HCT116 (cell line): ENCODE data around the gene GLCE. TPM values are rescaled to one million over a fixed set of nuclear protein-coding genes. Genes with fewer than 3 reads are reported as not detected.

Source experiments
- ATAC-seq: fragments of 200-7000 bp; cut with Tn5 transposase; 2 replicates; pipeline ENCODE4 v1.9.1; 2020; ENCODE audit warnings: mild to moderate bottlenecking, moderate library complexity
- BruUV-seq: library from RNA; stranded (reverse); fragments of 400-500 nt; replicated peaks from 2 replicates; lab custom pipeline; 2021; lab: Mats Ljungman, UMichigan
- CTCF ChIA-PET: fragments of 300-600 bp; sonication (Branson Sonifier 250); formaldehyde crosslinking; loops from one replicate; lab custom pipeline; 2021; ENCODE audit warnings: antibody characterized with exemption; lab: Charles Lee
- POLR2A ChIA-PET: fragments of 300-600, 350-600 bp; sonication (Branson Sonifier 250); formaldehyde crosslinking; loops from one replicate; lab custom pipeline; 2021; ENCODE audit warnings: antibody characterized with exemption; lab: Charles Lee
- RAD21 ChIA-PET, 2 experiments: fragments of 300-600 bp; sonication (Branson Sonifier 250); formaldehyde crosslinking; loops; one replicate each; lab custom pipeline; 2023; ENCODE audit warnings: low total read pairs in 2 of 2; ENCODE audit not compliant: uncharacterized antibody in 2 of 2, unreplicated experiment in 2 of 2, low non-redundant PET in 1 of 2; lab: Charles Lee
- DNase-seq: peaks from one replicate; pipeline ENCODE4 v3.0.0-alpha.2; 2010; ENCODE audit warnings: low read depth, low spot score
- H2AFZ ChIP-seq: fragments of 200-600 bp; shearing (Covaris generic), sonication (generic); 2 replicates; pipeline ENCODE4 v1.6.1; 2017; ENCODE audit warnings: low read depth, mixed run types, mixed read lengths, antibody characterized with exemption, low read length; ENCODE audit not compliant: poor library complexity, severe bottlenecking
- H3K27ac ChIP-seq: 2 replicates; pipeline ENCODE4 v1.5.1; 2012; ENCODE audit warnings: low read depth, low read length
- H3K27me3 ChIP-seq: fragments of 200-600 bp; sonication (generic); 2 replicates; pipeline ENCODE4 v1.6.1; 2016; ENCODE audit warnings: mixed run types, low read length, mixed read lengths; ENCODE audit not compliant: insufficient read depth
- H3K36me3 ChIP-seq, 2 experiments: fragments of 200-500 bp in 1 of 2; fragments of 200-600 bp in 1 of 2; sonication (Bioruptor generic) in 1 of 2; sonication (generic) in 1 of 2; 2 replicates each; pipeline versions ENCODE4 v1.5.1 to v1.6.1; 2014 to 2016; ENCODE audit warnings: low read length in 2 of 2, inconsistent platforms in 1 of 2, mixed read lengths in 1 of 2, mixed run types in 1 of 2; ENCODE audit not compliant: insufficient read depth in 2 of 2, control insufficient read depth in 1 of 2
- H3K4me1 ChIP-seq, 2 experiments: fragments of 200-600 bp in 1 of 2; sonication (generic) in 1 of 2; 2 replicates each; pipeline versions ENCODE4 v1.5.1 to v1.6.1; 2012 to 2017; ENCODE audit warnings: low read length in 2 of 2, inconsistent platforms in 1 of 2, mild to moderate bottlenecking in 1 of 2, mixed read lengths in 1 of 2, mixed run types in 1 of 2, moderate library complexity in 1 of 2; ENCODE audit not compliant: insufficient read depth in 2 of 2, control insufficient read depth in 1 of 2
- H3K4me2 ChIP-seq: fragments of 200-600 bp; sonication (generic); 2 replicates; pipeline ENCODE4 v1.6.1; 2017; ENCODE audit warnings: mixed run types, low read length, mixed read lengths
- H3K4me3 ChIP-seq, 2 experiments: fragments of 200-600 bp in 1 of 2; sonication (generic) in 1 of 2; replicated peaks in 1 of 2; 2 replicates each; pipeline ENCODE4 v1.5.1; 2011 to 2016; ENCODE audit warnings: low read length in 2 of 2, control low read depth in 1 of 2, low read depth in 1 of 2, mild to moderate bottlenecking in 1 of 2, mixed read lengths in 1 of 2, mixed run types in 1 of 2
- H3K79me2 ChIP-seq: fragments of 200-600 bp; sonication (generic); 2 replicates; pipeline ENCODE4 v1.6.1; 2017; ENCODE audit warnings: mild to moderate bottlenecking, mixed run types, low read length, moderate library complexity, mixed read lengths; ENCODE audit not compliant: insufficient read depth
- H3K9ac ChIP-seq: fragments of 200-600 bp; sonication (generic); 2 replicates; pipeline ENCODE4 v1.6.1; 2016; ENCODE audit warnings: low read length, mixed read lengths
- H3K9me2 ChIP-seq: fragments of 200-600 bp; sonication (generic), shearing (Covaris generic); 2 replicates; pipeline ENCODE4 v1.6.1; 2017; ENCODE audit warnings: mixed run types, mild to moderate bottlenecking, moderate library complexity; ENCODE audit not compliant: insufficient read depth
- H3K9me3 ChIP-seq, 2 experiments: fragments of 200-500 bp in 1 of 2; fragments of 200-600 bp in 1 of 2; sonication (Bioruptor generic) in 1 of 2; sonication (generic) in 1 of 2; 2 replicates each; pipeline ENCODE4 v1.6.1; 2014 to 2017; ENCODE audit warnings: low read length in 2 of 2, mixed read lengths in 2 of 2, inconsistent platforms in 1 of 2, low read depth in 1 of 2, mild to moderate bottlenecking in 1 of 2, mixed run types in 1 of 2, moderate library complexity in 1 of 2; ENCODE audit not compliant: control insufficient read depth in 1 of 2, insufficient read depth in 1 of 2
- H4K20me1 ChIP-seq: fragments of 200-600 bp; sonication (generic), shearing (Covaris generic); 2 replicates; pipeline ENCODE4 v1.6.1; 2017; ENCODE audit warnings: mixed run types, mild to moderate bottlenecking, moderate library complexity; ENCODE audit not compliant: insufficient read depth
- CBX3 ChIP-seq: IDR thresholded peaks from 2 replicates; pipeline ENCODE4 v1.6.1; 2012; ENCODE audit warnings: low read depth
- CTCF ChIP-seq, 3 experiments: fragments of 200-600 bp in 1 of 3; sonication (generic) in 1 of 3; IDR thresholded peaks in 2 of 3; conservative IDR thresholded peaks in 1 of 3; 2 replicates each; pipeline ENCODE4 v1.5.1; 2012 to 2017; ENCODE audit warnings: low read depth in 2 of 3, low read length in 2 of 3, antibody characterized with exemption in 1 of 3, borderline replicate concordance in 1 of 3, control low read depth in 1 of 3, mild to moderate bottlenecking in 1 of 3, mixed read lengths in 1 of 3, mixed run types in 1 of 3, moderate library complexity in 1 of 3; ENCODE audit not compliant: insufficient read depth in 1 of 3
- EGR1 ChIP-seq: IDR thresholded peaks from 2 replicates; pipeline ENCODE4 v1.6.1; 2012; ENCODE audit warnings: low read depth
- ELF1 ChIP-seq: IDR thresholded peaks from 2 replicates; pipeline ENCODE4 v1.6.1; 2012; ENCODE audit warnings: low read depth, borderline replicate concordance
- EZH2 ChIP-seq: fragments of 200-600 bp; sonication (generic); IDR thresholded peaks from 2 replicates; pipeline ENCODE4 v1.6.1; 2017; ENCODE audit warnings: antibody characterized with exemption, mixed run types
- EZH2phosphoT487 ChIP-seq: fragments of 200-600 bp; IDR thresholded peaks from 2 replicates; pipeline ENCODE4 v1.6.1; 2018; ENCODE audit warnings: antibody characterized with exemption, borderline replicate concordance
- FOSL1 ChIP-seq: IDR thresholded peaks from 2 replicates; pipeline ENCODE4 v1.6.1; 2012; ENCODE audit warnings: low read depth
- JUND ChIP-seq: IDR thresholded peaks from 2 replicates; pipeline ENCODE4 v1.6.1; 2012
- MAX ChIP-seq: IDR thresholded peaks from 2 replicates; pipeline ENCODE4 v1.6.1; 2012
- POLR2A ChIP-seq: IDR thresholded peaks from 2 replicates; pipeline ENCODE4 v1.7.0; 2011; ENCODE audit warnings: borderline replicate concordance; ENCODE audit not compliant: insufficient read depth, insufficient read length; ENCODE audit errors: extremely low read depth
- POLR2AphosphoS5 ChIP-seq: IDR thresholded peaks from 2 replicates; pipeline ENCODE4 v1.6.1; 2011; ENCODE audit warnings: mild to moderate bottlenecking, low read depth, low read length, moderate library complexity
- RAD21 ChIP-seq: IDR thresholded peaks from 2 replicates; pipeline ENCODE4 v1.6.1; 2012; ENCODE audit warnings: low read depth, mild to moderate bottlenecking
- REST ChIP-seq: IDR thresholded peaks from 2 replicates; pipeline ENCODE4 v1.6.1; 2012; ENCODE audit warnings: low read depth
- SP1 ChIP-seq: IDR thresholded peaks from 2 replicates; pipeline ENCODE4 v1.6.1; 2012; ENCODE audit warnings: low read depth
- TCF7L2 ChIP-seq: IDR thresholded peaks from 2 replicates; pipeline ENCODE4 v1.7.0; 2011; ENCODE audit warnings: borderline replicate concordance, inconsistent platforms; ENCODE audit not compliant: insufficient read depth, insufficient read length; ENCODE audit errors: extremely low read depth
- ZBTB33 ChIP-seq: IDR thresholded peaks from 2 replicates; pipeline ENCODE4 v1.6.1; 2011; ENCODE audit warnings: mild to moderate bottlenecking, low read length, moderate library complexity; ENCODE audit not compliant: insufficient replicate concordance; ENCODE audit errors: extremely low read depth
- ZFX ChIP-seq: fragments of 450-650 bp; IDR thresholded peaks from 2 replicates; pipeline ENCODE4 v1.6.1; 2017
- intact Hi-C: fragments of 100-400 bp; cut with micrococcal nuclease; formaldehyde crosslinking; loops from 2 replicates; pipeline ENCODE4 v1.10.0; 2022
- total RNA-seq: library from RNA; stranded (reverse); gene quantifications from one replicate; pipeline ENCODE4 v1.2.1, GENCODE V29; 2021; ENCODE audit not compliant: unreplicated experiment

GLCE gene
- total RNA-seq, 1 experiment from 2014 or later = 22.2 TPM

GRCh38 chr15:69293741-69294615 lies 133.5 kb downstream of the GLCE start:
- Histone ChIP-seq H4K20me1 (no peaks in the 10 kb centered on the region), H3K4me3 (no peak overlapping the region), H3K27me3 (no peaks in the 10 kb centered on the region), H3K79me2 (no peaks in the 10 kb centered on the region), H2AFZ (no peak overlapping the region), H3K9ac (no peak overlapping the region), H3K27ac (no peak overlapping the region), H3K36me3 (no peaks in the 10 kb centered on the region), H3K4me2 (no peak overlapping the region), H3K9me2 (no peaks in the 10 kb centered on the region), H3K4me1 (peaks cover 8 to 9% of the 10 kb centered on the region in 2 experiments; a peak in 3 of 4 replicates), H3K9me3 (no peaks in the 10 kb centered on the region)
- no TSS peak for BruUV-seq
- ATAC-seq (no peak), DNase-seq (no peak)
- ChIA-PET CTCF (no interaction called here), POLR2A (no interaction called here), RAD21 (no interaction called here)
- intact Hi-C loops = no loop called here
- TF ChIP-seq POLR2AphosphoS5 = no peak
- no peak for TF ChIP-seq FOSL1
- TF ChIP-seq MAX = no peak
- no peak for TF ChIP-seq ELF1
- TF ChIP-seq JUND = no peak
- no peak for TF ChIP-seq CTCF (IDR thresholded peaks at IDR 0.05 in 2 of 3, conservative IDR thresholded peaks at IDR 0.05 in 1 of 3; ENCODE audit: borderline replicate concordance in 1 of 3, insufficient read depth in 1 of 3, low read depth in 2 of 3, low read length in 2 of 3)
- no peak for TF ChIP-seq EGR1
- no peak for TF ChIP-seq RAD21
- TF ChIP-seq CBX3 = no peak
- TF ChIP-seq EZH2phosphoT487 = no peak
- TF ChIP-seq ZBTB33 = no peak
- TF ChIP-seq REST = no peak
- TF ChIP-seq ZFX = no peak
- no peak for TF ChIP-seq SP1
- TF ChIP-seq EZH2 = no peak
- no peak for TF ChIP-seq POLR2A
- TF ChIP-seq TCF7L2 = no peak
